22Rv1 (cell line): Measurements from ENCODE around the gene SLC15A1.

Source experiments
- CTCF ChIP-seq: fragments of 450-650 bp; IDR thresholded peaks from 2 replicates; pipeline ENCODE4 v1.5.1; 2017; ENCODE audit warnings: mild to moderate bottlenecking
- ZFX ChIP-seq: fragments of 450-650 bp; IDR thresholded peaks from 2 replicates; pipeline ENCODE4 v1.6.1; 2017; ENCODE audit warnings: antibody characterized with exemption, borderline replicate concordance

- TF ChIP-seq CTCF (no peak), ZFX (no peak)
Observed at GRCh38 chr13:98722958-98723357, 29.5 kb downstream of the SLC15A1 start.
